ENCODE results near the gene SPATA3. TPM values are rescaled to one million over a fixed set of nuclear protein-coding genes. Genes with fewer than 3 reads are reported as not detected.

SPATA3 gene
- total and polyA plus RNA-seq, 2 of the 13 experiments (the other 11 are each of a cell fraction or from before 2014, with no cell fraction given) = not detected

GRCh38 chr2:231047923-231048915 is 52.3 kb downstream of the SPATA3 start (continued):
- no peak for TF ChIP-seq DDIT3 (CRISPR knock-in tag; IDR thresholded peaks at IDR 0.05)
- no peak for TF ChIP-seq ERF (CRISPR knock-in tag; IDR thresholded peaks at IDR 0.05)
- no peak for TF ChIP-seq ZFP90 (CRISPR knock-in tag; IDR thresholded peaks at IDR 0.05; ENCODE audit: borderline replicate concordance)
- no peak for TF ChIP-seq GZF1 (CRISPR knock-in tag; IDR thresholded peaks at IDR 0.05)
- no peak for TF ChIP-seq ZNF674 (CRISPR knock-in tag; IDR thresholded peaks at IDR 0.05; ENCODE audit: low read depth)
- no peak for TF ChIP-seq ZNF234 (CRISPR knock-in tag; conservative IDR thresholded peaks at IDR 0.05)
- TF ChIP-seq FOXM1 (CRISPR knock-in tag; IDR thresholded peaks at IDR 0.05) = no peak
- 0 out of 2 replicates have a peak, but pooled peaks have one; percentile 53 for TF ChIP-seq ZNF224 (CRISPR knock-in tag; IDR thresholded peaks at IDR 0.05)
- TF ChIP-seq ZNF138 (CRISPR knock-in tag; IDR thresholded peaks at IDR 0.05; ENCODE audit: low read depth) = no peak
- TF ChIP-seq EZH2 (conservative IDR thresholded peaks at IDR 0.05; ENCODE audit: low read depth, low read length) = no peak
- no peak for TF ChIP-seq ZNF225 (CRISPR knock-in tag; IDR thresholded peaks at IDR 0.05)
- no peak for TF ChIP-seq ATF3 (CRISPR knock-in tag; IDR thresholded peaks at IDR 0.05)
- TF ChIP-seq KDM5A (IDR thresholded peaks at IDR 0.05; ENCODE audit: borderline replicate concordance, low read length) = no peak
- TF ChIP-seq ZNF687 (CRISPR knock-in tag; IDR thresholded peaks at IDR 0.05) = no peak
- no peak; the same call in 1 of the 2 replicates for TF ChIP-seq ZBTB7B (CRISPR knock-in tag; IDR thresholded peaks at IDR 0.05)
- no peak; the same call in 1 of the 2 replicates for TF ChIP-seq NCOA1 (CRISPR knock-in tag; IDR thresholded peaks at IDR 0.05)
- no peak for TF ChIP-seq POLR2AphosphoS2 (IDR thresholded peaks at IDR 0.05; ENCODE audit: low read depth, low read length)
- TF ChIP-seq RBAK (CRISPR knock-in tag; IDR thresholded peaks at IDR 0.05) = no peak
- no peak for TF ChIP-seq ZBTB4 (CRISPR knock-in tag; IDR thresholded peaks at IDR 0.05; ENCODE audit: borderline replicate concordance)
- TF ChIP-seq BHLHE40 (IDR thresholded peaks at IDR 0.05; ENCODE audit: low read length) = no peak
- TF ChIP-seq ADNP (CRISPR knock-in tag; IDR thresholded peaks at IDR 0.05) = no peak
